HTERT RPE-1 (cell line): ENCODE results near the gene SELENON.

Experiments used
- in situ Hi-C: fragments of 300-500 bp; cut with MboI; formaldehyde crosslinking; loops from 4 replicates; pipeline ENCODE4 v1.14.3; 2020; ENCODE audit warnings: low sequenced_read_pairs

Gene SELENON

GRCh38 chr1:25770541-25771220, 29.3 kb upstream of the SELENON start:
- in situ Hi-C loops: no loop called here

GRCh38 chr1:25771221-25772114, 28.5 kb upstream of the SELENON start:
- in situ Hi-C loops: no loop called here

GRCh38 chr1:25772164-25772563, 27.8 kb upstream of the SELENON start:
- in situ Hi-C loops: no loop called here

- in situ Hi-C loops: no loop called here
These were observed 27.2 kb upstream of the SELENON start for GRCh38 chr1:25772692-25773245.

GRCh38 chr1:25773441-25774125, 26.4 kb upstream of the SELENON start:
- in situ Hi-C loops: no loop called here

GRCh38 chr1:25774206-25774803, 25.7 kb upstream of the SELENON start:
- in situ Hi-C loops: no loop called here

GRCh38 chr1:25774921-25775771, 24.8 kb upstream of the SELENON start:
- in situ Hi-C loops: no loop called here

- in situ Hi-C loops: no loop called here
These were observed 20.6 kb upstream of the SELENON start for GRCh38 chr1:25779388-25779787.

GRCh38 chr1:25779894-25780293, 20.1 kb upstream of the SELENON start:
- in situ Hi-C loops: no loop called here

GRCh38 chr1:25780318-25781129, 19.5 kb upstream of the SELENON start:
- in situ Hi-C loops: no loop called here

- in situ Hi-C loops: no loop called here
These were observed 18.9 kb upstream of the SELENON start for GRCh38 chr1:25781130-25781433.

GRCh38 chr1:25782608-25783201, 17.3 kb upstream of the SELENON start:
- in situ Hi-C loops: no loop called here

- in situ Hi-C loops: no loop called here
These were observed 15.4 kb upstream of the SELENON start for GRCh38 chr1:25784575-25785051.

- in situ Hi-C loops: no loop called here
These were observed 14.5 kb upstream of the SELENON start for GRCh38 chr1:25785333-25786067.

GRCh38 chr1:25786887-25787759, 12.9 kb upstream of the SELENON start:
- in situ Hi-C loops: no loop called here

- in situ Hi-C loops: no loop called here
These were observed 12.2 kb upstream of the SELENON start for GRCh38 chr1:25787760-25788166.

GRCh38 chr1:25790472-25790871, 9.5 kb upstream of the SELENON start:
- in situ Hi-C loops: no loop called here
